ENCODE results near the gene COL5A1.

The COL5A1 gene

DNA sequence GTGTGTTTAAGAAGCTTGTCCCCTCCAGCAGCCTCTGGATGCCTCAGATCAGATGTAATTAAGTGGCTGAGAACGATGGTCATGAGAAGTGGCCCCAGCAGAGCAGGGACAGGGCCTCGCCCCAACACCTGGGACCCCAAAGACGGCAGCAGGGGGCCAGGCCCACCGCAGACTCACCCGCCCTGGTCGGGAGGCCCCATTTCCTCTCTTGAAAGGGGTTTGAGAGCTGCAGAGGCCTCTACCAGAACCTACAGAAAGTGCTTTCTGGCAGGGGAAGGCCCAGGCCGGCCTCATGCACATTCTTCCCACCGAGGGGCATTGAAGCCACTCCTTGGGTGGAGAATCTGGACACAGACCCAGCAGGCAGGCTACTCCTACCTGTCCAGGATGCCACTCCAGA lies 153.8 kb downstream of the COL5A1 start:
- Mint-ChIP-seq H3K27ac (no peak overlapping the region), H3K36me3 (ENCODE audit: low read depth) (no peaks in the 10 kb centered on the region), H3K4me1 (ENCODE audit: low read depth) (no peaks in the 10 kb centered on the region), H3K4me3 (no peak overlapping the region), H3K27me3 (ENCODE audit: low read depth) (no peaks in the 10 kb centered on the region), H3K9me3 (no peaks in the 10 kb centered on the region)

DNA sequence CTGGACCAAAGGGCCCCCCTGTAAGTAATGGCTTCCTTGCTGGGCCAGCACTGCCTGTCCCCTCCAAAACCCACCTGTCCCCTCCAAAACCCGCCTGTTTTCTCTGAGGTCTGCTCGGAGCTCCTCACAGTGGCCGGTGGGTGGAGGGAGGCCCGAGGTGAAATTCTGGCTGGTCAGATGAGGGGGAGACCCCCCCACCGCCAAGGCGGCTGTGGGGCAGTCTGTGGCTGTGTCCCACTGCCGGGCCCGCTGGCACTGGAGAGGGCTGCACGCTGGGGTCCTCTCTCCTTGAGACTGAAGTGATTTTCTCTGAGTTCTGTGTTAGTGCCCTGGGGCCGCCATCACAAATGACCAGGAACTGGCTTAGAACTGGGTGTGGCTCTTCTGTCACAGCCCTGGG lies 155.3 kb downstream of the COL5A1 start:
- H3K36me3 Mint-ChIP-seq (ENCODE audit: low read depth) = no peaks in the 10 kb centered on the region
- no peaks in the 10 kb centered on the region for H3K27me3 Mint-ChIP-seq (ENCODE audit: low read depth)
- no peaks in the 10 kb centered on the region for H3K4me1 Mint-ChIP-seq (ENCODE audit: low read depth)
- no peak overlapping the region for H3K27ac Mint-ChIP-seq
- no peak overlapping the region for H3K4me3 Mint-ChIP-seq
- H3K9me3 Mint-ChIP-seq = no peaks in the 10 kb centered on the region

DNA sequence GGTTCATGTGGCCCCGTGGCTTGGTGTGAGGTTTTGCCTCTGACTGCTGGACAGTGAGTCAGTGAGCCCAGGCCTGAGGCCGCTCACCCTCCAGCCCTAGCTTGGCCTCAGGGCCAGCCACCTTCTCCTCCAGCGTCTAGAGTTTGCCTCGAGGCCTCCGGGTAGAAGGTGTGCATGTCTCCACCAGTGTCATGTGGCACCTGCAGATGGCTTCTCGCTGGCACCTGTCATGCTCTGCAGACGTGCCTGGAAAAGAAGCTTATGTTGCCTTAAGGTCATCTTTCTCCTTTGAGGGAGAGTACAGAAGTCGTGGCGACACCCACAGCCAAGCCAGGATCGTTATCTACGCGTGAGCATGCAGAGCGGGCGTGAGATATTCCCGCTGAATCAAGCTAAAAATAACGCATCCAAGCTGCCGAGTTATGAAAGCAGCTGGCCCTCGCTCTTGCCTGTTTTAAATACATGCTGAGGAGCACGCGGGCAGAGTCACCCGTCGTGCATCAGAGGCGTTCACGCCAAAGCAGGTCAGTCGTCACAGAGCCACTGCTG lies 159.3 kb downstream of the COL5A1 start:
- Mint-ChIP-seq H3K27me3 (ENCODE audit: low read depth) (no peaks in the 10 kb centered on the region), H3K9me3 (no peaks in the 10 kb centered on the region), H3K4me3 (no peak overlapping the region), H3K4me1 (ENCODE audit: low read depth) (no peaks in the 10 kb centered on the region), H3K36me3 (ENCODE audit: low read depth) (no peaks in the 10 kb centered on the region), H3K27ac (no peak overlapping the region)

DNA sequence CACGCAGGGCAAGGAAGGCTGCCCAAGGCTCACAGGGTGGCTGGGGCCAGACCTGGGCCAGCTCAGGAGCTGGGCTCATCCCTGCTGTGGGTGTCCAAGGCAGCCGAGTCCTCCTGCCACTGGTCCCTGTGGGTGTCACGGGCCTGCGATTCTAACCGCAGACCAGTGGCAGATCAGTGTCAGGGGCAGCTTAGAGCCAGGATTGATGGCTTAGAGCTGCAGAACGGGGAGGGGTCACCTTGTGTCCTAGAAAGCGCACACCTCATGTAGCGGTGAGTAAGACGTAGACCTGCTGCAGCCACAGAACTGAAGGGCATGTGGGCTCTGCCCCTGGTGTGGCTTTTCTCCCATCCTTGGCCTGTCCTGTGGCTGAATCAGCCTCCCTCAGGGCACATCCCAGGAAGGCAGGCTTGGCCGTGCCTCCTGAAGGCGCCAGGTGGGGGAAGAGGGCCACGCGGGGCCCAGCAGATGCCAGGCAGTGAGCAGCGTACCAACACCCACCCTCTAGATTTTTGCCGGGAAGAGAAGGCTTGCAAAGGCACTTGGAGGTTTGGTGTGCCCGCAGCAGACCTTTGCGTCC lies 160.7 kb downstream of the COL5A1 start:
- Mint-ChIP-seq H3K27me3 (ENCODE audit: low read depth) (no peaks in the 10 kb centered on the region), H3K27ac (no peak overlapping the region), H3K36me3 (ENCODE audit: low read depth) (no peaks in the 10 kb centered on the region)

DNA sequence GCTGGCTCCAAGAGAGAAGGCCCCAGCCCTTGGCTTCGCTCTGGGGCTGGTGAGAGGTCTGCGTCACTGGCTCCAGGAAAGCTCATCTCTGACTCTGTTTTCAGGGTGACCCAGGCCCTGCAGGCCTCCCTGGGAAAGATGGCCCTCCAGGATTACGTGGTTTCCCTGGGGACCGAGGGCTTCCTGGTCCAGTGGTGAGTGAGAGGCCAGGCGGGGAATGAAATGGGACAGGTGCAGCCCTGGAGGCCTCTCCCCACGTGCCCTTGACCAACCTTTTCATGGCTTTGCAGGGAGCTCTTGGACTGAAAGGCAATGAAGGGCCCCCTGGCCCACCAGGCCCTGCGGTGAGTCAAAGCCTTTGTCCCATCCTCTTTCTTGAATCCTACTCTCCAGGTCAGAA lies 163.3 kb downstream of the COL5A1 start:
- Mint-ChIP-seq H3K27ac (no peak overlapping the region), H3K4me3 (no peak overlapping the region), H3K9me3 (no peaks in the 10 kb centered on the region), H3K36me3 (ENCODE audit: low read depth) (no peaks in the 10 kb centered on the region), H3K27me3 (ENCODE audit: low read depth) (no peaks in the 10 kb centered on the region), H3K4me1 (ENCODE audit: low read depth) (no peaks in the 10 kb centered on the region)

More for the DNA sequence above, 160.7 kb downstream of the COL5A1 start:
- Mint-ChIP-seq H3K4me3 (no peak overlapping the region), H3K4me1 (ENCODE audit: low read depth) (no peaks in the 10 kb centered on the region), H3K9me3 (no peaks in the 10 kb centered on the region)

DNA sequence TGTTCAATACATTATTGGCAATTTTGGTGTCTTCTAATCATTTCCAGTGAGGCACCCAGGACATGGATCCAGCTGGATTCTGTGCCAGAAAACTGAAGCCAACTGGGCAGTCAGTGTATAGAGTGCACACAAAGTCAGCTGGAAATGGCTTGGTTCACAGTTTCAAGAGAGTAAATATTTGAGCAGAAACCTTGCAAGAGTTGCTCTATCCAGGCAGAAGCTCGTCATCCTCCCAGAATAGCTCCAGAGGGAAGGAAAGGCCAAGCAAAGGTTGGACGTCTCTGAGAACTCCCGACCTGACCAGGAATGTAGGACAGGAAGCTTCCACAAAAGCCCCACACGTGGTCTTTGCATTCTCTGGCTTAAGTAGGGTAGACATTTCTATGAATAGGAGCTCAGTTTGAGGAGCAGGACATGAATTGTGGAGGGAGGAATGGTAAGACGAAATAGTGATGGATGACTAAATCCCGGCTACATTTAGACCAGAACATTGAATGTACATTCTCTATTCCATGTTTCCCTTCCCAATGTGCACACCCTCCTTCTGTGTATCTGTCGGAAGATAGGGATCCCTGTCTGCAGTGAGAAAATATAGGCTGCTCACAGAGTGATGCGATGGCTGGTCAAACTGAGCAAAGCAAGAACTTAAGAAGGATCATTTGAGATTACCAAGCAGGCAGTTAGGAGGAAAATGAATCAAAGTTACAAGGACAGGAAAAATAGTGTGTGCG lies 166.3 kb downstream of the COL5A1 start:
- no peak overlapping the region for H3K27ac Mint-ChIP-seq
- H3K36me3 Mint-ChIP-seq (ENCODE audit: low read depth) = no peaks in the 10 kb centered on the region
- no peaks in the 10 kb centered on the region for H3K27me3 Mint-ChIP-seq (ENCODE audit: low read depth)
- H3K9me3 Mint-ChIP-seq = no peaks in the 10 kb centered on the region
- H3K4me3 Mint-ChIP-seq = no peak overlapping the region
- H3K4me1 Mint-ChIP-seq (ENCODE audit: low read depth) = no peaks in the 10 kb centered on the region

DNA sequence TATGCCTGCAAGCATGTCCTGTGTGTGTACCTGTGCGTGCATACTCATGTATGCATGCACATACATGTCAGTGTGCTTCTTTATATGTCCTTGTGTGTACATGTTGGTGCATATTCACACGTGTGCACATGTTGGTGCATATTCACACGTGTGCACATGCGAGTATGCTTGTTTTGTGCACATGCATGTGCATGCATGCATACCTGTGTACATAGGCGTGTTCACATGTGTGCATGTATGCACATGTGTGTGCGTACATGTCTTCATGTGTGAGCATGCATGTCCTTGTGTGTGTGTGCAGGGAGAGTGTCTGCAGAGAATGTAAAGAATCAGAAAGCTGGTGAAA lies 166.8 kb downstream of the COL5A1 start:
- no peaks in the 10 kb centered on the region for H3K9me3 Mint-ChIP-seq
- H3K36me3 Mint-ChIP-seq (ENCODE audit: low read depth) = no peaks in the 10 kb centered on the region
- no peak overlapping the region for H3K27ac Mint-ChIP-seq
- H3K4me3 Mint-ChIP-seq = no peak overlapping the region
- no peaks in the 10 kb centered on the region for H3K27me3 Mint-ChIP-seq (ENCODE audit: low read depth)
- no peaks in the 10 kb centered on the region for H3K4me1 Mint-ChIP-seq (ENCODE audit: low read depth)

DNA sequence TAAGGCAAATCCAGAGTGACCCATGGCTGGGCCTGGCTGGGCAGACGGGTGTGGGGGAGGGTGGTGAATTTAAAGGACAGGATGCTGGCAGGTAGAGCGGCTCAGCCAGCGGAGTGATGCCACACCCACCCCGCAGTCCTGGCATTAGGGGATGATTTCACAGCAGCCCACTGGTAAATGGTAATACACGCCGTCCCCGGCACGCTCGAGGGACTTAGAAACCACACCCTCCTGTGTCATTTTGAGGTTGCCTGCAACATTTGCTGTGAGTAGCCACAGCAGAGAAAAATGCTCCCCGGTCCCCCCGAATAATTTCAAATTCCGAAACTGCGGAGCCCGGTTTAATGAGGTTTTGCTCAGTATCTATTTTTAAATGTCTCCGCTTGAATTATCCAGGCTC lies 167.7 kb downstream of the COL5A1 start:
- no peak overlapping the region for H3K27ac Mint-ChIP-seq
- no peak overlapping the region for H3K4me3 Mint-ChIP-seq
- no peaks in the 10 kb centered on the region for H3K36me3 Mint-ChIP-seq (ENCODE audit: low read depth)
- no peaks in the 10 kb centered on the region for H3K9me3 Mint-ChIP-seq
- no peaks in the 10 kb centered on the region for H3K4me1 Mint-ChIP-seq (ENCODE audit: low read depth)
- H3K27me3 Mint-ChIP-seq (ENCODE audit: low read depth) = no peaks in the 10 kb centered on the region

DNA sequence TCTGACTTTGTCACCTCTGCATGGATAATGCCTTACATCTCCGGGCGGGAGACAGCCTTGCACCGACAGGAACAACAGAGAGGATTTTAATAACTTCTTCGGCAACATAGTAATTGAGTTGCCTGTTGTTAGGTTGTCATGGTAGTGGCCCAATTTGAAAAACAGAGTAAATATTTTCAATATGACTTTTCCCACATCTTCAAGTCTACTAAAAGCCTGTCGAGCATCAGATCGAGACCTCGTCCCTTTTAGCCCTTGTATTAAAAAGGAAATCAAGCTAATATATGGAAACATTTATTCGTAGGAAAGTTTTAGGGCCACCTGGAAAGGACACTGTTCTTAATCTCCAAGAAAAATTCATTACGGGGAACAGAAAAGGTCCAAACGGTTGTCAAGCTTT lies 168.2 kb downstream of the COL5A1 start:
- Mint-ChIP-seq H3K4me3 (no peak overlapping the region), H3K9me3 (no peaks in the 10 kb centered on the region), H3K27me3 (ENCODE audit: low read depth) (no peaks in the 10 kb centered on the region), H3K4me1 (ENCODE audit: low read depth) (no peaks in the 10 kb centered on the region), H3K27ac (no peak overlapping the region), H3K36me3 (ENCODE audit: low read depth) (no peaks in the 10 kb centered on the region)

DNA sequence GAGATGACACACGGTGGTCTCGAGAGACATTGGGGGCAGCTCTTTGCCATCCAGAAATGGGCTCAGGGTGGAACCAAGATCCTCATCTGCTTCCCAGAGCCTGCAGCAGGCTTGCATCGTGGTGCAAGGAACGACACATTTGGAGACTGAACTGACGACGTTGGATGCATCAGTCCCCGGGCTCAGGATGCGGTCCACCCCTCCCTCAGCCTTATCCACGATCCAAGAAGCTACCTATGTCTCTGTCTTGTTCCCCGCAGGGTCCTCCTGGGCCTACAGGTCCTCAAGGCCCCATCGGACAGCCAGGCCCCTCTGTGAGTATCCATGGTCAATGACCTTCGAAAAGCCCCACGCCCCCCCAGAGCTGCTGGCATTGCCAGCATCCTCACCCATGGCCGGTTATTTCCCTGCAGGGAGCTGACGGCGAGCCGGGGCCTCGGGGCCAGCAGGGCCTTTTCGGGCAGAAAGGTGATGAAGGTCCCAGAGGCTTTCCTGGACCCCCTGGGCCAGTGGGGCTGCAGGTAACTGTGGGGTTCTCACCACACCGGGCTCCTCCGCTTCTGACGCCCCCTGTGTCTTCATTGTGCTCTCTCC lies 169.6 kb downstream of the COL5A1 start:
- no peaks in the 10 kb centered on the region for H3K9me3 Mint-ChIP-seq
- H3K4me1 Mint-ChIP-seq (ENCODE audit: low read depth) = no peaks in the 10 kb centered on the region
- H3K4me3 Mint-ChIP-seq = no peak overlapping the region

DNA sequence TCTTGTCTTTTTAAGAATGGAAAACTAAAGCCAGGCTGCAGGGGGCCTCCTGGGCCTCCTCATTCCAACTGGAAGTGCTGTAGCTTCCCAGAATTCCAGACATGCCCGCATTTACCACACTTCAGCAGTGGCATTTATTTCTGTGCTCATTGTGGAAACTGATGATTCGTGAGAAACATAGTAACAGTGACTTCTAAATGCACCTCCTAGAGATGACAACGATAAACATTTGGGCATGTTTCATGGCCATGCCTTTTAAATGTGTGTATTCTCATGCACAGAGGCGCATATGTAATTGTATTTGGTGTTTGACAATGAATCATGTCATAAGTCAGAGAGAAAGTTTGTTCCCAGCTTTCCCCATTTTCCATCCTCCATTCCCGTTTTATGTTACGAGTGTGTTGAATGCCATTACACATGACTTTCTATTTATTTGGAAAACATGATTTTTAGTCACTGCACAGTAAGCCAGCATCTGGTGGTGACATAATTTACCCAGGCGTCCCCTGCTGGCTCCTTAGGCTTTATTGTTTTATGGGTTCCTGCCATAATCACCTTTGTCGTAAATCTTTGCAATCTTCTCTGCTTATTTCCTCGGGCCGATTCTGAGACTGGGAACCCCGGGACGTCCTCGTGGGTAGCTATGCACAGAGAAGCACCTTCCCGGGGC lies 170.2 kb downstream of the COL5A1 start:
- Mint-ChIP-seq H3K27ac (no peak overlapping the region), H3K27me3 (ENCODE audit: low read depth) (no peaks in the 10 kb centered on the region), H3K4me1 (ENCODE audit: low read depth) (no peaks in the 10 kb centered on the region), H3K9me3 (no peaks in the 10 kb centered on the region), H3K36me3 (ENCODE audit: low read depth) (no peaks in the 10 kb centered on the region), H3K4me3 (no peak overlapping the region)

More for the DNA sequence above, 169.6 kb downstream of the COL5A1 start:
- H3K27ac Mint-ChIP-seq = no peak overlapping the region
- no peaks in the 10 kb centered on the region for H3K36me3 Mint-ChIP-seq (ENCODE audit: low read depth)
- H3K27me3 Mint-ChIP-seq (ENCODE audit: low read depth) = no peaks in the 10 kb centered on the region

DNA sequence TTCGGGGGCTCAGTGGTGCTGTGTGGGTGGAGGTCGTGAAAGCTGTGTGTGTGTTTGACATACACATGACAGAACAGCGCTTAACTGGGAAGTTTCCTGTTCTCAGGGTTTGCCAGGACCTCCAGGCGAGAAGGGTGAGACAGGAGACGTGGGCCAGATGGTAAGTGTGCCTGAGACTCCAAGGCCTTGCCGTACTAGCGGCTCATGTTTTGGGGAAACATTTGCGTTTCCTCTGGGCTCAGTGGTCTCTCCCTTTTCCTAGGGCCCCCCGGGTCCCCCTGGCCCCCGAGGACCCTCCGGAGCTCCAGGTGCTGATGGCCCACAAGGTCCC lies 170.7 kb downstream of the COL5A1 start:
- Mint-ChIP-seq H3K27ac (no peak overlapping the region), H3K9me3 (no peaks in the 10 kb centered on the region), H3K4me3 (no peak overlapping the region), H3K27me3 (ENCODE audit: low read depth) (no peaks in the 10 kb centered on the region), H3K36me3 (ENCODE audit: low read depth) (no peaks in the 10 kb centered on the region), H3K4me1 (ENCODE audit: low read depth) (no peaks in the 10 kb centered on the region)

DNA sequence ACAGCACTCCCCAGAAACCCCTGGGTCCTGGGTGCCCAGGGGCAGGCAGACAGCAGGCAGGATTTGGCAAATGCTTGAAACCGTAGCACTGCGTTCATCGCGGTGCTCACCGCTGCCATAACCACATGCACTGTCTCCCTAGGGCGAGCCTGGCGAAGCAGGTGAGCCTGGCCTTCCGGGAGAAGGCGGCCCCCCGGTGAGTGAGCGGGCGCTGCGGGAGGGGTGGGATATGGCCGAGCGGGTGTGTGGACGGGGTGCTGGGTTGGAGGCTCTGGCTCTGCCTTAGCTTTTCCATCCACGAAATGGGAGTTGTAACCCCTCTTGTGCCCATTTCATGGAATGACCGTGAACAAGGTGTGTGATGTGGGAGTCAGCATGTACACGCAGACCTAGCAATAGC lies 172.2 kb downstream of the COL5A1 start:
- H3K27me3 Mint-ChIP-seq (ENCODE audit: low read depth) = no peaks in the 10 kb centered on the region
- no peak overlapping the region for H3K4me3 Mint-ChIP-seq
- no peaks in the 10 kb centered on the region for H3K4me1 Mint-ChIP-seq (ENCODE audit: low read depth)
- H3K27ac Mint-ChIP-seq = no peak overlapping the region
- H3K9me3 Mint-ChIP-seq = no peaks in the 10 kb centered on the region
- no peaks in the 10 kb centered on the region for H3K36me3 Mint-ChIP-seq (ENCODE audit: low read depth)

DNA sequence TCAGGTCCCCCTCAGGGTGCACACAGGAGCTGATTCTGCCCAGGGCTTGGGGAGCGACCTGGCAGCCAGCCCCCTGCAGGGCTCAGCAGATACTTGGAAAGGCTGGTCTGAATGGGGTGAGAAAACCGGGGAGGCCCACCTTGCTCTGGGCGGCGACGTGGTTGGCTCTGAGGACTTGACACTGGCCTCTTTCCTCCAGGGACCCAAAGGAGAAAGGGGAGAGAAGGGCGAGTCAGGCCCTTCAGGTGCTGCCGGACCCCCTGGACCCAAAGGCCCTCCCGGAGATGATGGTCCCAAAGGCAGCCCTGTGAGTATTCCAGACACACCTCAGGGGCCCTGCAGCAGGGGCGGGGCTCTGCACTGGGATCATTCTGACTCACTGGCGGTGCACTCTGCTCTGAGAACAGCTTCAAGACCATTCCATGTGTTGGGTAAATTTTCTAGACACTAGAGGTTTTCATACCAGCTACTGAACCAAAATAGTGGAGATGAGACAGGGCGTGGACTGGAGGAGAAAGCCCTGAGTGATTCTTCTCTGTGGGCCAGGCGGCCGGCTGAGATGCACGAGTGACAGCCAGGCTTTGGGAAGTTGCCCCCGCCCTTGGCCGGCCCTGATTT lies 173.1 kb downstream of the COL5A1 start:
- Mint-ChIP-seq H3K4me1 (ENCODE audit: low read depth) (no peaks in the 10 kb centered on the region), H3K27ac (no peak overlapping the region), H3K4me3 (no peak overlapping the region), H3K27me3 (ENCODE audit: low read depth) (no peaks in the 10 kb centered on the region), H3K36me3 (ENCODE audit: low read depth) (no peaks in the 10 kb centered on the region), H3K9me3 (no peaks in the 10 kb centered on the region)
